ENCODE results near the gene DCTN3.

DCTN3 gene

GRCh38 chr9:34620061-34620994 is at the start of gene DCTN3:
DCTN3 (minus strand) TSS chr9:34620495; CDS start chr9:34620464, 31 bp downstream.
- peak; percentile 98 for DNase-seq

- peak; percentile 98 for DNase-seq
Measured at GRCh38 chr9:34665381-34666250, 45.3 kb upstream of the DCTN3 start.

GRCh38 chr9:34665067-34665380 is 44.7 kb upstream of the DCTN3 start:
- DNase-seq: no peak

- peak; percentile 22 for DNase-seq
Measured at GRCh38 chr9:34664281-34665066, 44.2 kb upstream of the DCTN3 start.

- DNase-seq: no peak
Measured at GRCh38 chr9:34663303-34663605, 43.0 kb upstream of the DCTN3 start.

- DNase-seq: no peak
Measured at GRCh38 chr9:34662526-34663302, 42.4 kb upstream of the DCTN3 start, which contains the start of gene CCL27. CCL27 (minus strand) TSS chr9:34662657; CDS start chr9:34662633, 24 bp downstream.

- DNase-seq: no peak
Measured at GRCh38 chr9:34659592-34660253, 39.4 kb upstream of the DCTN3 start.

- DNase-seq: no peak
Measured at GRCh38 chr9:34658461-34658860, 38.2 kb upstream of the DCTN3 start.

GRCh38 chr9:34656992-34657391 is 36.7 kb upstream of the DCTN3 start:
- DNase-seq: no peak

- no peak for DNase-seq
Measured at GRCh38 chr9:34655394-34655793, 35.1 kb upstream of the DCTN3 start.

GRCh38 chr9:34654323-34655051 is 34.2 kb upstream of the DCTN3 start:
- DNase-seq: no peak

GRCh38 chr9:34653151-34654072 is 33.1 kb upstream of the DCTN3 start:
- DNase-seq: no peak

GRCh38 chr9:34652602-34653000 is 32.3 kb upstream of the DCTN3 start:
- no peak for DNase-seq

- DNase-seq: no peak
Measured at GRCh38 chr9:34651876-34652601, 31.7 kb upstream of the DCTN3 start, which contains the start of gene IL11RA. IL11RA (plus strand) TSS chr9:34652185; CDS start chr9:34655218, 3,033 bp downstream.

- DNase-seq: no peak
Measured at GRCh38 chr9:34651321-34651720, 31.0 kb upstream of the DCTN3 start.

GRCh38 chr9:34650816-34651215 is 30.5 kb upstream of the DCTN3 start:
- no peak for DNase-seq

GRCh38 chr9:34648673-34649072 is 28.4 kb upstream of the DCTN3 start:
- no peak for DNase-seq

- no peak for DNase-seq
Measured at GRCh38 chr9:34647651-34648050, 27.4 kb upstream of the DCTN3 start.

- DNase-seq: no peak
Measured at GRCh38 chr9:34647084-34647403, 26.7 kb upstream of the DCTN3 start.
